Measurements from ENCODE around the gene SERINC3. TPM values are rescaled to one million over a fixed set of nuclear protein-coding genes. Genes with fewer than 3 reads are reported as not detected.

The SERINC3 gene
- total and polyA plus RNA-seq, 10 of the 15 experiments (the other 5 are each of a cell fraction or from before 2014, with no cell fraction given): 24.5 to 96.8 (median 38.8) TPM

- TF ChIP-seq MLLT1 (IDR thresholded peaks at IDR 0.05) (0 out of 2 replicates have a peak, but pooled peaks have one; percentile 54), BRCA1 (IDR thresholded peaks at IDR 0.05; ENCODE audit: low read depth, low read length) (no peak), RELB (IDR thresholded peaks at IDR 0.05; ENCODE audit: low read depth) (peak; percentile 38; the same call in 1 of the 2 replicates), CREM (IDR thresholded peaks at IDR 0.05; ENCODE audit: low read depth) (peak; percentile 90), CTCF (IDR thresholded peaks at IDR 0.05 in 2 of 3, conservative IDR thresholded peaks at IDR 0.05 in 1 of 3; ENCODE audit: control insufficient read depth in 2 of 3, extremely low read depth in 1 of 3, insufficient read depth in 1 of 3, low read depth in 3 of 3, low read length in 3 of 3) (peak in 2 of 3 experiments; percentile 27 to 29; a peak in 3 of 6 replicates), BMI1 (IDR thresholded peaks at IDR 0.05; ENCODE audit: borderline replicate concordance) (no peak), POLR2AphosphoS2 (IDR thresholded peaks at IDR 0.05; ENCODE audit: low read depth, low read length) (peak; percentile 88), NKRF (conservative IDR thresholded peaks at IDR 0.05) (peak; percentile 88), LARP7 (IDR thresholded peaks at IDR 0.05) (peak; percentile 85; the same call in 1 of the 2 replicates), CREB1 (IDR thresholded peaks at IDR 0.05; ENCODE audit: low read depth) (peak; percentile 97), JUNB (IDR thresholded peaks at IDR 0.05) (no peak), POLR2AphosphoS5 (IDR thresholded peaks at IDR 0.05; ENCODE audit: low read length) (peak; percentile 89), GABPA (IDR thresholded peaks at IDR 0.05; ENCODE audit: low read depth) (peak; percentile 66; the same call in 1 of the 2 replicates), KDM1A (IDR thresholded peaks at IDR 0.05; ENCODE audit: borderline replicate concordance) (no peak), ZNF217 (IDR thresholded peaks at IDR 0.05) (no peak), GATAD2B (conservative IDR thresholded peaks at IDR 0.05; ENCODE audit: low read depth) (peak; percentile 39; the same call in 1 of the 2 replicates), HCFC1 (IDR thresholded peaks at IDR 0.05; ENCODE audit: low read length) (0 out of 2 replicates have a peak, but pooled peaks have one; percentile 7), CEBPB (IDR thresholded peaks at IDR 0.05; ENCODE audit: borderline replicate concordance in 1 of 2, low read depth in 2 of 2, low read length in 2 of 2) (no peak), ATF7 (IDR thresholded peaks at IDR 0.05; ENCODE audit: low read depth) (peak; percentile 87), MXI1 (IDR thresholded peaks at IDR 0.05; ENCODE audit: low read depth, low read length) (peak; percentile 74), RAD21 (IDR thresholded peaks at IDR 0.05; ENCODE audit: insufficient read depth, low read depth, low read length) (peak; percentile 29; the same call in 1 of the 2 replicates), ZNF384 (IDR thresholded peaks at IDR 0.05; ENCODE audit: borderline replicate concordance, low read depth, low read length) (no peak), POU2F2 (IDR thresholded peaks at IDR 0.05; ENCODE audit: borderline replicate concordance, low read depth, low read length) (no peak)
Observed at GRCh38 chr20:44521484-44522481, at the start of gene SERINC3 (continued).
